Measurements from ENCODE around the gene PTH. TPM values are rescaled to one million over a fixed set of nuclear protein-coding genes. Genes with fewer than 3 reads are reported as not detected.

The PTH gene
- total and polyA plus RNA-seq, 9 of the 15 experiments (the other 6 are each of a cell fraction or from before 2014, with no cell fraction given), result not detected

DNA sequence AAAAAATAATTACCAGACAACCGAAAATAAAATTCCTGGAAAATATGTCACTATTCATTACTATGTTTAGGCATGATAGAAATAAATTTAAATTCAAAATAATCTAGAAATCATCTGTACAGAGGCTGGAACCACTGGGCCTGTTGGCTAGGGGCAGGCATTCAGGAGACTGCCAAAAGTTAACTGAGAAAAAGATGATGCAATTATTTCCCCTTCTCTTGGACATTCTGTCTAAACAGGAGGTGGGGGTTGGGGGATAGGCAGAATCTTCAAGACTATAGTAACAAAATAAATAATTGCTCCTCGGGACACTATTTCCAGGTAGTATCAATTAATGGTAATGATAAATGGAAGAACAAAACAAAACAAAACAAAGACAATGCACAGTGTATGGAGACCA is 46.9 kb downstream of the PTH start:
- BruUV-seq (replicated peaks), result no TSS peak
- TF ChIP-seq TRIM24 (IDR thresholded peaks at IDR 0.05), result peak; percentile 69 to 75
- peak; percentile 17; the same call in 1 of the 2 replicates for TF ChIP-seq CXXC5 (CRISPR knock-in tag; IDR thresholded peaks at IDR 0.05)
- TF ChIP-seq ATF7 (IDR thresholded peaks at IDR 0.05), result peak; percentile 73
- TF ChIP-seq GABPA (tag; conservative IDR thresholded peaks at IDR 0.05; ENCODE audit: low read depth), result 0 out of 2 replicates have a peak, but pooled peaks have one; percentile 13
- TF ChIP-seq ARID1B (IDR thresholded peaks at IDR 0.05), result no peak
- no peak for TF ChIP-seq GABPB1 (CRISPR knock-in tag; IDR thresholded peaks at IDR 0.05)
- TF ChIP-seq TAL1 (IDR thresholded peaks at IDR 0.05), result no peak
- TF ChIP-seq ZC3H4 (CRISPR knock-in tag; IDR thresholded peaks at IDR 0.05; ENCODE audit: borderline replicate concordance), result no peak
- TF ChIP-seq, protein P1, sequence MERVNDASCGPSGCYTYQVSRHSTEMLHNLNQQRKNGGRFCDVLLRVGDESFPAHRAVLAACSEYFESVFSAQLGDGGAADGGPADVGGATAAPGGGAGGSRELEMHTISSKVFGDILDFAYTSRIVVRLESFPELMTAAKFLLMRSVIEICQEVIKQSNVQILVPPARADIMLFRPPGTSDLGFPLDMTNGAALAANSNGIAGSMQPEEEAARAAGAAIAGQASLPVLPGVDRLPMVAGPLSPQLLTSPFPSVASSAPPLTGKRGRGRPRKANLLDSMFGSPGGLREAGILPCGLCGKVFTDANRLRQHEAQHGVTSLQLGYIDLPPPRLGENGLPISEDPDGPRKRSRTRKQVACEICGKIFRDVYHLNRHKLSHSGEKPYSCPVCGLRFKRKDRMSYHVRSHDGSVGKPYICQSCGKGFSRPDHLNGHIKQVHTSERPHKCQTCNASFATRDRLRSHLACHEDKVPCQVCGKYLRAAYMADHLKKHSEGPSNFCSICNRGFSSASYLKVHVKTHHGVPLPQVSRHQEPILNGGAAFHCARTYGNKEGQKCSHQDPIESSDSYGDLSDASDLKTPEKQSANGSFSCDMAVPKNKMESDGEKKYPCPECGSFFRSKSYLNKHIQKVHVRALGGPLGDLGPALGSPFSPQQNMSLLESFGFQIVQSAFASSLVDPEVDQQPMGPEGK (CRISPR knock-in tag; IDR thresholded peaks at IDR 0.05; ENCODE audit: borderline replicate concordance), result no peak
- TF ChIP-seq, protein P2, sequence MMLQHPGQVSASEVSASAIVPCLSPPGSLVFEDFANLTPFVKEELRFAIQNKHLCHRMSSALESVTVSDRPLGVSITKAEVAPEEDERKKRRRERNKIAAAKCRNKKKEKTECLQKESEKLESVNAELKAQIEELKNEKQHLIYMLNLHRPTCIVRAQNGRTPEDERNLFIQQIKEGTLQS (IDR thresholded peaks at IDR 0.05), result peak; percentile 92
- TF ChIP-seq, protein P2 (CRISPR knock-in tag; conservative IDR thresholded peaks at IDR 0.05), result no peak
- TF ChIP-seq, protein P3, sequence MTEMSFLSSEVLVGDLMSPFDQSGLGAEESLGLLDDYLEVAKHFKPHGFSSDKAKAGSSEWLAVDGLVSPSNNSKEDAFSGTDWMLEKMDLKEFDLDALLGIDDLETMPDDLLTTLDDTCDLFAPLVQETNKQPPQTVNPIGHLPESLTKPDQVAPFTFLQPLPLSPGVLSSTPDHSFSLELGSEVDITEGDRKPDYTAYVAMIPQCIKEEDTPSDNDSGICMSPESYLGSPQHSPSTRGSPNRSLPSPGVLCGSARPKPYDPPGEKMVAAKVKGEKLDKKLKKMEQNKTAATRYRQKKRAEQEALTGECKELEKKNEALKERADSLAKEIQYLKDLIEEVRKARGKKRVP (CRISPR knock-in tag; IDR thresholded peaks at IDR 0.05), result peak; percentile 91
- peak; percentile 92 for TF ChIP-seq ZSCAN32 (CRISPR knock-in tag; IDR thresholded peaks at IDR 0.05)
- peak; percentile 19; the same call in 1 of the 2 replicates for TF ChIP-seq L3MBTL2 (IDR thresholded peaks at IDR 0.05)
- no peak for TF ChIP-seq EHMT2 (IDR thresholded peaks at IDR 0.05)
- TF ChIP-seq BRD4 (IDR thresholded peaks at IDR 0.05), result 0 out of 2 replicates have a peak, but pooled peaks have one; percentile 40
- 0 out of 2 replicates have a peak, but pooled peaks have one; percentile 58 for TF ChIP-seq FOXJ2 (tag; IDR thresholded peaks at IDR 0.05)
- no peak for TF ChIP-seq STAT5A (IDR thresholded peaks at IDR 0.05; ENCODE audit: borderline replicate concordance, low read length)
- TF ChIP-seq CEBPB (tag; IDR thresholded peaks at IDR 0.05), result peak; percentile 75
- TF ChIP-seq CEBPG (CRISPR knock-in tag; IDR thresholded peaks at IDR 0.05), result peak; percentile 85
- peak; percentile 90 to 93 for TF ChIP-seq CEBPG (tag; conservative IDR thresholded peaks at IDR 0.05 in 1 of 2, IDR thresholded peaks at IDR 0.05 in 1 of 2)
- TF ChIP-seq KLF13 (tag; IDR thresholded peaks at IDR 0.05; ENCODE audit: borderline replicate concordance, low read depth), result no peak

More for the DNA sequence above, 46.9 kb downstream of the PTH start:
- H2AFZ ChIP-seq (ENCODE audit: low read depth, low read length), result no peak overlapping the region
- in situ Hi-C loops (cut with MboI) (no loop called here), intact Hi-C loops (cut with micrococcal nuclease) (no loop called here)
- no peak for FAIRE-seq
- no peaks in the 10 kb centered on the region for H3K9me1 ChIP-seq (ENCODE audit: control insufficient read depth, insufficient read depth, low read length)
- H3K79me2 ChIP-seq (ENCODE audit: control insufficient read depth, insufficient read depth, low read length), result peaks cover 3% of the 10 kb centered on the region; the same call in 1 of the 3 replicates
- ChIA-PET POLR2A (interaction anchor here (2.2 kb wide), 1 partner anchor 14 kb away, joined by 9 read pairs; the partner anchor contains the start of gene BTBD10), CTCF (ENCODE audit: low intra/inter-chr PET ratio) (no interaction called here)
- ATAC-seq, result peak; percentile 78
- H3K9me3 ChIP-seq (replicated peaks; ENCODE audit: control insufficient read depth, insufficient read depth, low read depth, low read length), result no peaks in the 10 kb centered on the region
- no peaks in the 10 kb centered on the region for H3K4me1 ChIP-seq (replicated peaks in 1 of 2; ENCODE audit: control insufficient read depth in 2 of 2, insufficient read depth in 2 of 2, low read length in 2 of 2)
- no peaks in the 10 kb centered on the region for H3K36me3 ChIP-seq (ENCODE audit: control insufficient read depth, insufficient read depth, low read length)
- H3K4me2 ChIP-seq (ENCODE audit: insufficient read depth, low read length), result no peak overlapping the region
- H3K4me3 ChIP-seq, result no peak overlapping the region
- 30% methylated on average over 2 of the region's 2 CpGs for WGBS (ENCODE audit: insufficient coverage, low coverage, missing lambda C conversion rate)
- H4K20me1 ChIP-seq (replicated peaks; ENCODE audit: control insufficient read depth, insufficient read depth, low read length), result no peaks in the 10 kb centered on the region
- no peaks in the 10 kb centered on the region for H3K27me3 ChIP-seq (ENCODE audit: control insufficient read depth in 2 of 2, insufficient read depth in 2 of 2, low read length in 2 of 2)
- no peak overlapping the region; the same call in 2 of the 3 replicates for H3K27ac ChIP-seq (ENCODE audit: extremely low read depth, low read depth, low read length)
- H3K9ac ChIP-seq (ENCODE audit: insufficient read depth in 1 of 2, low read depth in 2 of 2, low read length in 2 of 2), result no peak overlapping the region
- DNase-seq (ENCODE audit: extremely low read depth in 1 of 4, low spot score in 3 of 4), result peak in 2 of 4 experiments; percentile 10 to 11

All from K562 (cell line).